ENCODE results near the gene UXT.
"Not testable (repeated sequence)": the region's sequence is repeated elsewhere in the genome, so short reads cannot be mapped to it uniquely, and the experiment has no call there.

The UXT gene

GRCh38 chrX:47605024-47605423, 54.0 kb downstream of the UXT start:
- Histone ChIP-seq H3K9me3 (ENCODE audit: control insufficient read depth, low read length) (no peaks in the 10 kb centered on the region), H3K27me3 (ENCODE audit: control insufficient read depth, insufficient read depth, low read length, poor library complexity, severe bottlenecking) (no peaks in the 10 kb centered on the region), H3K36me3 (ENCODE audit: control insufficient read depth, insufficient read depth, low read length) (no peaks in the 10 kb centered on the region), H3K4me1 (ENCODE audit: control insufficient read depth, insufficient read depth, low read length) (peaks cover 6% of the 10 kb centered on the region), H3K27ac (ENCODE audit: insufficient read depth, low read depth, low read length, poor library complexity, severe bottlenecking) (no peak overlapping the region), H3K4me3 (ENCODE audit: insufficient read depth, low read depth, low read length) (no peak overlapping the region)
- WGBS, 2 experiments = 82 to 89% methylated on average over 9 of the region's 9 CpGs

DNA sequence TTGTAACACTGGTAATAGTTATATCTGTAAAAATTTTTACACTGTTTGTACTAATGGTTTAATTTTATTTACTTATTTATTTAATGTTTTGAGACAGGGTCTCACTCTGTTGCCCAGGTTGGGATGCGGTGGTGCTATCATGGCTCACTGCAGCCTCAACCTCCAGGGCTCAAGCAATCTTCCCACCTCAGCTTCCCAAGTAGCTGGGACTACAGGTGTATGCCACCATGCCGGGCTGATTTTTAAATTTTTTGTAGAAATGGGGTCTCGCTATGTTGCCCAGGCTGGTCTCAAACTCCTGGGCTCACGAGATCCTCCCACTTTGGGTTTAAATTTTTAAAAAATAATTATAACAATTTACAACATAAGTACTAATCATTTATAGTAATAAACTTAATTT, 55.9 kb downstream of the UXT start:
- 94% methylated on average over 1 of the region's 4 CpGs for WGBS, 2 experiments
- not testable (repeated sequence) for H3K27ac ChIP-seq (ENCODE audit: insufficient read depth, low read depth, low read length, poor library complexity, severe bottlenecking); H3K36me3 ChIP-seq (ENCODE audit: control insufficient read depth, insufficient read depth, low read length)

More for the DNA sequence above, 55.9 kb downstream of the UXT start:
- not testable (repeated sequence) for H3K9me3 ChIP-seq (ENCODE audit: control insufficient read depth, low read length); H3K27me3 ChIP-seq (ENCODE audit: control insufficient read depth, insufficient read depth, low read length, poor library complexity, severe bottlenecking); H3K4me3 ChIP-seq (ENCODE audit: insufficient read depth, low read depth, low read length); H3K4me1 ChIP-seq (ENCODE audit: control insufficient read depth, insufficient read depth, low read length)
